SK-N-SH treated with all-trans-retinoic acid at 6 μM for 48 hours (cell line): ENCODE measurements around the gene COL6A2.

ENCODE experiments used
- ARNTL ChIP-seq: fragments of 450-650 bp; formaldehyde crosslinking; IDR thresholded peaks from 2 replicates; pipeline ENCODE4 v1.5.0; 2020; ENCODE audit warnings: low read depth, mild to moderate bottlenecking, moderate library complexity, borderline replicate concordance
- BACH2 ChIP-seq: fragments of 250-450 bp; sonication (Bioruptor Pico); IDR thresholded peaks from 2 replicates; pipeline ENCODE4 v1.9.0; 2021; ENCODE audit warnings: mild to moderate bottlenecking, borderline replicate concordance
- ISL1 ChIP-seq: fragments of 250-450 bp; sonication (Bioruptor Pico); IDR thresholded peaks from 2 replicates; pipeline ENCODE4 v2.1.2; 2022; ENCODE audit warnings: mild to moderate bottlenecking, moderate library complexity
- RARB ChIP-seq: fragments of 250-450 bp; sonication (Bioruptor Pico); IDR thresholded peaks from 2 replicates; pipeline ENCODE4 v1.8.0; 2021; ENCODE audit warnings: mild to moderate bottlenecking, moderate library complexity
- SNAI2 ChIP-seq: fragments of 250-450 bp; sonication (Bioruptor Pico); IDR thresholded peaks from 2 replicates; pipeline ENCODE4 v1.5.0; 2020; ENCODE audit warnings: mild to moderate bottlenecking, moderate library complexity
- TOX ChIP-seq: fragments of 250-450 bp; sonication (Bioruptor Pico); IDR thresholded peaks from 2 replicates; pipeline ENCODE4 v1.8.0; 2021; ENCODE audit warnings: mild to moderate bottlenecking, moderate library complexity, borderline replicate concordance
- ZC3H10 ChIP-seq: fragments of 250-450 bp; sonication (Bioruptor Pico); IDR thresholded peaks from 2 replicates; pipeline ENCODE4 v1.5.1; 2021; ENCODE audit warnings: mild to moderate bottlenecking, moderate library complexity
- TF ChIP-seq, protein P1 (sequence below): fragments of 250-450 bp; sonication (Bioruptor Pico); IDR thresholded peaks from 2 replicates; pipeline ENCODE4 v1.5.0; 2020; ENCODE audit warnings: mild to moderate bottlenecking, moderate library complexity
- TF ChIP-seq, protein P2 (sequence below): fragments of 250-450 bp; sonication (Bioruptor Pico); IDR thresholded peaks from 2 replicates; pipeline ENCODE4 v1.8.0; 2020; ENCODE audit warnings: mild to moderate bottlenecking, moderate library complexity, borderline replicate concordance
- TF ChIP-seq, protein P3 (sequence below): fragments of 250-450 bp; sonication (Bioruptor Pico); IDR thresholded peaks from 2 replicates; pipeline ENCODE4 v1.5.1; 2020; ENCODE audit warnings: low read depth, mild to moderate bottlenecking, moderate library complexity

DNA sequence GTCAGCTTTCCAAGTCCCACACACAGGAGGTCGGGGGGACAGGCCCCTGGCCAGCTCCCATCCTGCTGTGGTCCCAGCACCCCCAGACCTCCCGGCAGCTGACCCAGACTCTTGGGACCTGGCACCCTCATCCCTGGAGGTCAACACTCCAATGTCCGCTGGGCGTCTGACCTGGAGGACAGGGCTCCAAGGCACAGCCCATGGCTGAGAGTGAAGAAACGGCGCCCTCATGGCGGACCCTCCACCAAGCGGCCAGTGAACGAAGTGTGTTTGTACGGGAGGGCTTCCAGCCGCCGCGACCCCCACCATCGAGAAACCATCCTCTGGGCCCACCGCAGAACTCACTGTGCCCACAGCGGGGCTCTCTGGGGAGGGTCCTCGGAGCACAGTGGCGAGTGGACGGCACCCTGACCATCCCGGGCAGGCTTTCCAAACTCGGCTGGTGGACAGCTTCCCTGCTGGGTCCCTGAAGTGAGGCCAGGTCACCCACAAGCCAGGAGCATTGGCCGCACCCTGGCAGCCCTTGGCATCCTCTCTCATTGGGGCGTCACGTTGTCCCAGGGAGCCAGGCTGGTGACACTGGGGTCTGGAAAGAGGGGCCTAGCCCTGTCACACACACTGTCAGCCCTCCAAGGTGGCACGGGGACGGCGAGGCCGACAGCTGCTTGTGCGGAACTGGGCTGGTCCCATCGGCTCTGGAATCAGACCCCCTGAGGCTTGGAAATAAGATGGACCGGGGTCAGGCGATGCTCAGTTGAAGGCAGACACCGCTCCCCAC is 47.8 kb upstream of the COL6A2 start:
- no peak for TF ChIP-seq SNAI2 (CRISPR knock-in tag)
- TF ChIP-seq ISL1 (CRISPR knock-in tag): no peak
- TF ChIP-seq TOX (CRISPR knock-in tag): no peak
- no peak for TF ChIP-seq RARB (CRISPR knock-in tag)
- TF ChIP-seq BACH2 (CRISPR knock-in tag): no peak
- no peak for TF ChIP-seq ZC3H10 (CRISPR knock-in tag)
- TF ChIP-seq, protein P1, sequence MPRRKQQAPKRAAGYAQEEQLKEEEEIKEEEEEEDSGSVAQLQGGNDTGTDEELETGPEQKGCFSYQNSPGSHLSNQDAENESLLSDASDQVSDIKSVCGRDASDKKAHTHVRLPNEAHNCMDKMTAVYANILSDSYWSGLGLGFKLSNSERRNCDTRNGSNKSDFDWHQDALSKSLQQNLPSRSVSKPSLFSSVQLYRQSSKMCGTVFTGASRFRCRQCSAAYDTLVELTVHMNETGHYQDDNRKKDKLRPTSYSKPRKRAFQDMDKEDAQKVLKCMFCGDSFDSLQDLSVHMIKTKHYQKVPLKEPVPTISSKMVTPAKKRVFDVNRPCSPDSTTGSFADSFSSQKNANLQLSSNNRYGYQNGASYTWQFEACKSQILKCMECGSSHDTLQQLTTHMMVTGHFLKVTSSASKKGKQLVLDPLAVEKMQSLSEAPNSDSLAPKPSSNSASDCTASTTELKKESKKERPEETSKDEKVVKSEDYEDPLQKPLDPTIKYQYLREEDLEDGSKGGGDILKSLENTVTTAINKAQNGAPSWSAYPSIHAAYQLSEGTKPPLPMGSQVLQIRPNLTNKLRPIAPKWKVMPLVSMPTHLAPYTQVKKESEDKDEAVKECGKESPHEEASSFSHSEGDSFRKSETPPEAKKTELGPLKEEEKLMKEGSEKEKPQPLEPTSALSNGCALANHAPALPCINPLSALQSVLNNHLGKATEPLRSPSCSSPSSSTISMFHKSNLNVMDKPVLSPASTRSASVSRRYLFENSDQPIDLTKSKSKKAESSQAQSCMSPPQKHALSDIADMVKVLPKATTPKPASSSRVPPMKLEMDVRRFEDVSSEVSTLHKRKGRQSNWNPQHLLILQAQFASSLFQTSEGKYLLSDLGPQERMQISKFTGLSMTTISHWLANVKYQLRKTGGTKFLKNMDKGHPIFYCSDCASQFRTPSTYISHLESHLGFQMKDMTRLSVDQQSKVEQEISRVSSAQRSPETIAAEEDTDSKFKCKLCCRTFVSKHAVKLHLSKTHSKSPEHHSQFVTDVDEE: no peak
- TF ChIP-seq, protein P2, sequence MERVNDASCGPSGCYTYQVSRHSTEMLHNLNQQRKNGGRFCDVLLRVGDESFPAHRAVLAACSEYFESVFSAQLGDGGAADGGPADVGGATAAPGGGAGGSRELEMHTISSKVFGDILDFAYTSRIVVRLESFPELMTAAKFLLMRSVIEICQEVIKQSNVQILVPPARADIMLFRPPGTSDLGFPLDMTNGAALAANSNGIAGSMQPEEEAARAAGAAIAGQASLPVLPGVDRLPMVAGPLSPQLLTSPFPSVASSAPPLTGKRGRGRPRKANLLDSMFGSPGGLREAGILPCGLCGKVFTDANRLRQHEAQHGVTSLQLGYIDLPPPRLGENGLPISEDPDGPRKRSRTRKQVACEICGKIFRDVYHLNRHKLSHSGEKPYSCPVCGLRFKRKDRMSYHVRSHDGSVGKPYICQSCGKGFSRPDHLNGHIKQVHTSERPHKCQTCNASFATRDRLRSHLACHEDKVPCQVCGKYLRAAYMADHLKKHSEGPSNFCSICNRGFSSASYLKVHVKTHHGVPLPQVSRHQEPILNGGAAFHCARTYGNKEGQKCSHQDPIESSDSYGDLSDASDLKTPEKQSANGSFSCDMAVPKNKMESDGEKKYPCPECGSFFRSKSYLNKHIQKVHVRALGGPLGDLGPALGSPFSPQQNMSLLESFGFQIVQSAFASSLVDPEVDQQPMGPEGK: no peak
- TF ChIP-seq, protein P3, sequence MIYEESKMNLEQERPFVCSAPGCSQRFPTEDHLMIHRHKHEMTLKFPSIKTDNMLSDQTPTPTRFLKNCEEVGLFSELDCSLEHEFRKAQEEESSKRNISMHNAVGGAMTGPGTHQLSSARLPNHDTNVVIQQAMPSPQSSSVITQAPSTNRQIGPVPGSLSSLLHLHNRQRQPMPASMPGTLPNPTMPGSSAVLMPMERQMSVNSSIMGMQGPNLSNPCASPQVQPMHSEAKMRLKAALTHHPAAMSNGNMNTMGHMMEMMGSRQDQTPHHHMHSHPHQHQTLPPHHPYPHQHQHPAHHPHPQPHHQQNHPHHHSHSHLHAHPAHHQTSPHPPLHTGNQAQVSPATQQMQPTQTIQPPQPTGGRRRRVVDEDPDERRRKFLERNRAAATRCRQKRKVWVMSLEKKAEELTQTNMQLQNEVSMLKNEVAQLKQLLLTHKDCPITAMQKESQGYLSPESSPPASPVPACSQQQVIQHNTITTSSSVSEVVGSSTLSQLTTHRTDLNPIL: no peak
- no peak for TF ChIP-seq ARNTL (CRISPR knock-in tag)
